GM19240 (cell line): Measurements from ENCODE around the gene PIN1.
"Not testable (repeated sequence)": the region's sequence is repeated elsewhere in the genome, so short reads cannot be mapped to it uniquely, and the experiment has no call there.

Source experiments
- DNase-seq: peaks from one replicate; pipeline ENCODE4 v3.0.0; 2011; ENCODE audit warnings: low spot score; ENCODE audit not compliant: insufficient read length

PIN1 gene

DNA sequence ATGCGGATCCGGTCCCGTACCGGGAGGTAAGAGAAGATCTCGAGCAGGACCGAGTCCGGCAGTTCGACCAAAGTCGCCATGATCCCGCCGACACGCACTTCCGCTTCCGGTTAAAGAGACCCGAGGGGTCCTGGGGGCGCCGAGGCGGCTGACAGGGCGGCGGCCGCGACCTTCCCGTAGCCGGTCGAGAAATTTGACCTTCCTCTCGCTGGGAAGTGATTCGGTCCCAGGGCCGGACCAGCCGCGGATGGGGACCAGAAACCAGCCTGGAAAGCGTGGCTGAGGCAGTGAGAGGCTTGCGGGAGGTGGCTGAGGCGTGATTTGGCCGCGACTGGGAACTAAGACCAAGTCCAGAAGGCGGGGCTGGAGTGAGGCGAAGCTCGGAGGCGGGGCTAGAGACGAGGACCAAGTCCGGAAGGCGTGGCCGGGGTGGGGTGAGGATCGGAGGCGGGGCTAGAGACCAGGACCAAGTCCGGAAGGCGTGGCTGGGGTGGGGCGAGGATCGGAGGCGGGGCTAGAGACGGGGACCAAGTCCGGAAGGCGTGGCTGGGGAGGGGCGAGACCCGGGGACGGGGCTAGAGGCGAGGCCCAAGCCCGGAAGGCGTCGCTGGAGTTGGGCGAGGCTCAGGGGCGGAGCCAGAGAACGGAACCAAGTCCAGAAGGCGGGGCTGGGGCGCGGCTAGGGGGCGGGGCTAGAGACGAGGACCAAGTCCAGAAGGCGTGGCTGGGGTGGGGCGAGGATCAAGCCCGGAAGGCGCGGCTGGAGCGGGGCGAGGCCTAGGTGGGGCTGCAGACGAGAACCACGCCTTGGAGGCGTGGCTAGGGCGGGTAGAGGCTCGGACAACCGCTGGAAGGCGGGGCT lies 16.2 kb upstream of the PIN1 start, which contains the start of gene FBXL12:
TSS of gene FBXL12 (minus strand) at position 346 of the 862 bp plus-strand sequence. CDS start at position 80, 266 bp downstream.
- peak; percentile 64 for DNase-seq

DNA sequence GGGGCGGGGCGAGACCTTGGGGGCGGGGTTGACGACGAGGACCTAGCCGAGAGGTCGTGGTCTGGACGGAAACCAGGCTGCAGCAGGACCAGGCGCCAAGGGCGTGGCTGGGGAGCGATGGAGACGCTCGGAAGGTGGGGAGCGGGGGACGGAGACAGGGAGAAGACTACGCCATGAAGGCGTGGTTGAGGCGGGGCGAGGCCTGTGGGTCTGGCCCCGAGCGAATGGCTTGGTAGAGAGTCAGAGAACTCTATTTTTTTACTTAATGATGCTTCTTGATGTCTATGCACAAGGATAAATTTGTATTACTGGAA lies 15.6 kb upstream of the PIN1 start:
- peak; percentile 80 for DNase-seq

DNA sequence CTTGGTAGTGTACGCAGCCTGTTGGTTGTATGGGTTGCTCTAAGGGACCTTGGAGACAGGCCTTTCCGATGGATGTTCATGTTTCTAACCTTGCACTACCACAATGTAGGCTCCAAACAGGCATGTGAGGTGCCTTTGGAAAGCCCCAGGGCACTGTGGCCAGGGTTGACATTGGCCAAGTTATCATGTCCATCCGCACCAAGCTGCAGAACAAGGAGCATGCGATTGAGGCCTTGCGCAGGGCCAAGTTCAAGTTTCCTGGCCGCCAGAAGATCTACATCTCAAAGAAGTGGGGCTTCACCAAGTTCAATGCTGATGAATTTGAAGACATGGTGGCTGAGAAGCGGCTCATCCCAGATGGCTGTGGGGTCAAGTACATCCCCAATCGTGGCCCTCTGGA lies 15.1 kb upstream of the PIN1 start:
- not testable (repeated sequence) for DNase-seq

DNA sequence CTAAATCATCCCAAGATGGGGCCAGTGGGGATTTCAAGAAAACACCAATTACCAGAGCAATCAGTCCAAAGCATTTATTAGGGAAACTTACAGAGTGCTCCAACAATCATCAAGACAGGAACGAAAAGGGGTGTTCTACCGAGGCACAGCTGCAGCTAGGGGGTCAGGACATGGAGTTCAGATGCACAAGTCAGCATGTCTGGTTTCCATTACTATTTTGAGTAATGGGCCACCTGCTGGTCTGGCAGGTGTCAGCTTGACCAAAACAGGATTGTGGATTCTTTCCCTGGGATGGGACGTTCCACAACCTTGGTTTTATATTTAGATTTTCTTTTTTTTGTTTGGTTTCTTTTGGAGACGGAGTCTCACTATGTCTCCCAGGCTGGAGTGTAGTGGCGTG lies 11.3 kb upstream of the PIN1 start:
- DNase-seq: no peak

DNA sequence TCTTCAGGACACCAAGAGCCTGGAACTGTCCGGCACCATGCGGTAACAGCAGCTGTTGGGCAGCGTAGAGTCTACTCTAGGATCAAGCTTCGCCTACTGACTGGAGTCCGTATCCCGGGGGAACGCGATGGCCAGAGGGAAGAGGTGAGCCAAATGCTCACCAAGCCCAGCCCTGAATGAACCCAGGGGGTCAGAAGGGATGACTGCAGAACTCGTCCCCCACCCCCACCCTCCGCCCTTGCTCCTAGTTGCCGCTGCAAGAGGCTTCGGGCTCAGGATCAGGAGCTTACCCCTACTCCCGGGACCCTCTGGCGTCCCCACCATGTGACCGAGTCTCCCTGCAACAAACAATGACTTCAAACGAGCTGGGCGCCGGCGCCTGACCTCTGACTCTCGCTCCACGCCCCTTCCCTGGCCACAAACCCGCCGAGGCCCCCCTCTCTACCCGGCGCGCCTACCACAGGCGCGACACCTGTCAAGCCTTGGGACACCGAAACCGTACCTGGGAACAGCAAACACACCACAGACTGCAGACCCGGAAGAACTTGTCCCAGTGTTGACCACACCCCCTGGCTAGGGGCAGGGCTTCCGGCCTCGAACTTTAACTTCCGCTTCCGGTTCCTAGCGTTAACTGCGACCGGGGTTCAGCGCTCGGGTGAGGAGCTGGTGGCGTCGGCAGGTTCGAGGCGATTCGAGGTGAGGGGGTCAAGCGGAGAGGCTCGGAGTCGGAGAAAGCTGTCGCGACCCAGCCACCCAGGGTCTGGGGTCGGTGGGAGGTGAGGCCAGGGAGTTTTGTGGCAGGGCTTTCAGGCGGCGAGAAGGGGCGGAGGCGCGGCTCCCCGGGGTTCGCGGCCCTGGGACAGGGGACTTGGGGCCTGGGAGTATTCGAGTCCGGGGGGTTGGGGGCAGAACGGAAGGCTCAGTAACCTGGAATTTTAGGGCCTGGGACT lies 7.6 kb upstream of the PIN1 start, which contains the start of gene UBL5:
TSS of gene UBL5 (plus strand) at position 630 of the 950 bp plus-strand sequence. CDS start 420 bp downstream, outside the sequence.
- peak; percentile 69 for DNase-seq

DNA sequence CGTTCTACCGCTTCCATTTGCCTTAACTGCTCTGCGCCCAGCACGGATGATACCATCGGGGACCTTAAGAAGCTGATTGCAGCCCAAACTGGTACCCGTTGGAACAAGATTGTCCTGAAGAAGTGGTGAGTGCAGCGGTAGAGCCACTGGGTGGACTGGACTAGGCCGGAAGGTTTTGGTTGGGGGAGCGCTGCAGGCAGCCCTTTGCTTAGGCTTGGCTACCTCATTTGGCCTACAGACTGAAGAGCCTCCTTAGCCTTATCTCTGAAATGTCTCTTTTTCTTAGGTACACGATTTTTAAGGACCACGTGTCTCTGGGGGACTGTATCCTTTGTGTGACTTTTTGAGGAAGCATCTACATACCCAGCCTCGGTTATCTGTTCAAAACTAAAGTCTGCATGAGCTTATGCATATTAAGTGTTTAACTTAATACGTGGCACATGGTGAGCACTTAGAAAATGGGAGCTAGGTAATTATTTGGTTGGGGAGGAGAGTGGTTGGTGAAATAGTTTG lies 6.5 kb upstream of the PIN1 start:
- no peak for DNase-seq

DNA sequence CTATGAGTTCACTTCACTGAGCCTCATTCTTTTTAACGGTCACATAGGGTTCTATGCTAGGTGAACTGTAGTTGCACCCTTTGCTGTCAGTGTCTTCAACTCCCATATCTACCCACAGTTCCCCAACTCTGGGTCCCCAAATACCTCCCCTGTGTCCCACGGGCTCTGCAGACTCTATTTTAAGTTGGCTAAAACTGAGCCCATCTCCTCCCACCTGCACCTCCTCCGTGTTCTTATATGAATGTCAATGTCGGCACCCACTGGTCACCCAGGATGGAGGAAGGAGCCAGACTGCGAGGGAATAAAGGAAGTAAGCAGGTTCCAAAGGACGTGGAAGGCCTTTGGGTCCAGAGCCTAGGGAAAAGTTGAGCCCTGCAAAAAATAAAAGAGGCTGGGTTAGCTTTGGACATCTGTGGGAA lies 802 bp upstream of the PIN1 start:
- no peak for DNase-seq

DNA sequence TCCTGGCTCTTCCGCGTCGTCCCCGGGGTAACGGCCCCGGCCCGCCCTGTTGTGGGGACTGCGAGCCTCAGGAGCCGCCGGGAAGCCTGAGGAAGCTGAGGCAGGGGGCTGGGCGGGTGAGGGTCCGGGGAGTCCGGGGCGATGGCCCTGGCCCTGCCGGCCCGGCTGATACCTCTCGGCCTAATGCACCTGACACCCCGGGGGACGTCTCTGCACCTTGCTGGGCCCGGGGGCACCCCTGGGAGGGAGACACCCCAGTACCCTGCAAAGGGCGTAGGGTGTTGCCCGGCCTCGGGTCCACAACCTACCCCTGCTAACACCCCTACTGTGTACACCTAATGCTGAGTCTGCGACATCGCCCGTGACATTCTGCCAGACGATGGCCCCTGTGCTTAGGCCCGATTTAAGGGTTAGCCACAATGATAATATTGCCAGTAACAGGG lies 410 bp downstream of the PIN1 start:
- no peak for DNase-seq

DNA sequence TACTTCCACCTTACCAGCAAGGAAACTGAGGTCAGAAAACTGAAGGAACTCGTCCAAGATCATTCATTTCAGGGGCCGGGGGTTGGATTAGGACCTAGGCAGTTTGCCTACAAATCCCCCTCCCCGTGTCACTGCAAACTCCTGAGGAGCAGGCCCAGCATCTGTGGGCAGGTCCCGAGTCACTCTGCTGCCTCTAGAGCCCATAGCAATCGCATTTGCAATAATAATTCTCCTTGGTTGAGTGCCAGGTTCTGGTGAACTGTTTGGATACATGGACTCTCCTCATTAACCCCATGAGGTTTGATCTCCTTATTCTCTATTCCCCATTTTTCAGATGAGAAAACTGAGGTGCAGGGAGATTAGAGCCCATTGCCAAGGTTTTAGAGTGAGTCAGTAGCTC lies 903 bp downstream of the PIN1 start:
- no peak for DNase-seq

DNA sequence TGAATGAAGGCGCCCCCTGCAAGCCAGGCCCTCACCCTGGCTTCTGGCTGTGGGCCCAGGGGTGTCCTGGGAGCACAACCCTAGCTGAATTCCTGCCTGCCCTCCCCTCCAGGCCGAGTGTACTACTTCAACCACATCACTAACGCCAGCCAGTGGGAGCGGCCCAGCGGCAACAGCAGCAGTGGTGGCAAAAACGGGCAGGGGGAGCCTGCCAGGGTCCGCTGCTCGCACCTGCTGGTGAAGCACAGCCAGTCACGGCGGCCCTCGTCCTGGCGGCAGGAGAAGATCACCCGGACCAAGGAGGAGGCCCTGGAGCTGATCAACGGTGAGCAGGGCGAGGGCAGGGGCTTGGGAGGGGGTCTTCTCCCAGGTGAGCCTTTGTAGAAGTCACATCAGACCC lies 3.2 kb downstream of the PIN1 start:
- no peak for DNase-seq

DNA sequence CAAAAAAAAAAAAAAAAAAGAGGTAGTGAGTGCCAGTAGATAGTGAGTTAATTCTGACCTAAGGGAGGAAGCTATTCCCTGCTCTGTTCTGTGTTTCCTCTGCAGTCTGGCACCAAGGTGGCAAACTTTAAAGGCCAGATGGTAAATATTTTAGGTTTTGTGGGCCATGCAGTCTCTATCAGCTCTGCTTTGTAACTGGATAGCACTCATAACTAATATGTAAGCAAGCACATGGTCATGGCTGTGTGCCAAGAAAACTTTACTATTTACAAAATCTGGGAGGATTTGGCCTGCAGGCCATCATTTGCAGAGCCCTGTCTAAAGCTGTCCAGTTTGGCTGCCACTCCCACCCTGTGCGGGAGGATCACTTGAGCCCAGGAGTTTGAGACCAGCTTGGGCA lies 4.3 kb downstream of the PIN1 start:
- no peak for DNase-seq

DNA sequence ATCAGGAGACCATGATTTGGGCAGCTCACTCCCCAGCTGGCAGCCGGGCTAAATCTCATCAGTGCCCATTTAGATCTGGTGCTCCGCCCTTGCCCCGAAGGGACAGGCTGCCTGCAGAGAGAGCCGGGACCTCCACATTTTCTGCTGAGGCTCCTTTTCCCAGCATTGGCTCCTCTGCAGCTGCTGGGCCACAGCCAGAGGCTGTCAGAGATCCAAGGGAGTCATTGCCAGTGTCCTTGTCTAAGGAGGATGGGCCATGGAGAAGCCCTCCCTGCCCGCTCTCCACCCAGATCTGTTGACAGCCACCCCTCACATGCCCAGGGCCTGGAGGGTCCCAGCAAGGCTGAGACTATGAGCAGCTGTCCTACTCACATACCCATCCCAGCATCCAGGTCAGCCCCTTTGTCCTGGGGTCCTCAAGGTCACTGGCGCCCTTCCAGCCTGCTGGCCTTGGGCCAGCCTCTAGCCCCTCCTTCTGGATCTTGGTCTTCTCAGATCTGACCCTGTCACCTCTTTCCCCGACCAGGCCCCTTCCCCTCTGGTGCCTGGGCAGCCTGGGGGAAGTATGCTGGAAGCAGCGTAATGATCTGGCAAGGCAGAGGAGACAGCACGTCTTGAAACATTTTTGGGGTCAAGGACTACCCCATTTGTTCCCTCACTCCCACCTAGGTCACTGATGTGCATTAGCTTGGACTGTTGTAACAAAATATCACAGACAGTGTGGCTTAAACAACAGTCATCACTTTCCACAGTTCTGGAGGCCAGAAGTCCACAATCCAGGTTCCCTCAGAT lies 7.9 kb downstream of the PIN1 start:
- DNase-seq: no peak

DNA sequence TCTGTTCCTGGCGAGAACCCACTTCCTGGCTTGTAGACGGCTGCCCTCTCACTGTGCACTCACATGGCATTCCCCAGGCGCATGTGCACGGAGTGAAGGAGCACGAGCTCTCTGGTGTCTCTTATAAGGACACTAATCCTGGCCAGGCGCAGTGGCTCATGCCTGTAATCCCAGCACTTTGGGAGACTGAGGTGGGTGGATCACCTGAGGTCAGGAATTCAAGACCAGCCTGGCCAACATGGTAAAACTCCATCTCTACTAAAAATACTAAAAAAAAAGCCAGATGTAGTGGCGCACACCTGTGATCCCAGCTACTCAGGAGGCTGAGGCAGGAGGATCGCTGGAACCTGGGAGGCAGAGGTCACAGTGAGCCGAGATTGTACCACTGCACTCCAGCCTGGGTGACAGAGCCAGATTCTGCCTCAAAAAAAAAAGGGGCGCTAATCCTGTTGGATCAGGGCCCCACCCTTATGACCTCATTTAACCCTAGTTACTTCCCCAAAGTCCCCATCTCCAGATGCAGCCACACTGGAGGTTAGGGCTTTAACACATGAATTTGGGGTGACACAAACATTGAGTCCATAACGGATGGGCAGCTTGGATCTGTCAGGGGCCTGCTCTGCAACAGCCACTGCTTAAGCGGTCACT lies 8.6 kb downstream of the PIN1 start:
- DNase-seq: not testable (repeated sequence)

DNA sequence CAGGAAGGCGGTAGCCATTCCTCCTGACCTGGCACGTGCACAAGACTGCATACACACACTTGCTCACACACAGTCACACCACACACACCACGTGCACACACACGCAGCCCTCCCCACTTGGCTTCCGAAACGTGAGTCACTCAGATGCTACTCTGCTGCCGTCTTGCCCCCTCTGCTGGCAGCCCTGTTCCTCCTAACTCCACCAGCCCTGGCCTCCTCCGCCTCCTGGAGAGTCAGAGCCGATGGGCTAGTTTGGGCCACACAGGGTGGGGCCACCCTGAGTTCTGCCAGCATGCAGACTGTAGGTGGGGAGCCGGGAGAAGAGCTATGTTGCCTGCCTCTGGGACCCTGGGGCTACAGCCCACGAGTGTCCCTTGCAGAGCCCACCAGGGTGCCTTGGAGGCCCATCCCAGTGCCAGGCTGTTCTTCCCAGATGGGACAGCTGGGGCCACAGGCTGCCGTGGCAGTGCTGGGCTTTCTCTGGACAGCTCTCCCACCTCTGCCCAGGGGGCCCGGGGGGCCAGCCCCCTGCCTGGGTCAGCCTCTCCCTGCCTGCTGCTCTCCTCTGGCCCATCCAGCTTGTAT lies 12.1 kb downstream of the PIN1 start:
- no peak for DNase-seq

DNA sequence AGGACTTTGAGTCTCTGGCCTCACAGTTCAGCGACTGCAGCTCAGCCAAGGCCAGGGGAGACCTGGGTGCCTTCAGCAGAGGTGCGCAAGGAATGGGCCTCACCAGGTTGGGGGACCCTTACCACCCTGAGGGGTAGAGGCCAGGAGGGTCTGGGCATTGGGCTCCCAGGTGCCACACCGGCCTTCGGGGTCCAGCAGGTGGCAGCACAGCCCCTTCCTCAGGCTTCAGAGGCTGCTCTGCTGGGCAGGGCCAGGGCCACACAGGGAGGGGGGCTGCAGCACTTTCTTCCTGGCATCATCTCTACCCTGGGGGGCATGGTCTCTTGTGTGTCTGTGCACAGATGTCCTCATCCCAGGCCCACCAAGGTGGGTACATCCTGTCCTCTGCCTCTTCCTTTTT lies 12.9 kb downstream of the PIN1 start:
- no peak for DNase-seq

DNA sequence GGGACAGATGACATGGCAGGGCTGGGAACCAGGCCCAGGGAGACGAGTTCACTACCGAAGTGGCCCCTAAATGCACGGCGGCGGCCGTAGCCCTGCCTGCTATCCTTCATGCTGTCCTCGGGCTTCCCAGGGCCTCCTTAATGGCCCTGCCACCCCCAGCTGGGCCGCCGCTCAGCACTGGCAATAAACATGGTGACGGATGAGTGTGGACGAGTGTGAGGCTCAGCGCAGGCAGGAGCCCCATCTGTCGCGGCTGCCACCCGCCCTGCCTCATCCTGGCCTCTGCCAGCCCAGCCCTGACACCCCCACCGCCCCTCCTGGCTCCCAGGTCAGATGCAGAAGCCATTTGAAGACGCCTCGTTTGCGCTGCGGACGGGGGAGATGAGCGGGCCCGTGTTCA lies 13.6 kb downstream of the PIN1 start:
- no peak for DNase-seq

DNA sequence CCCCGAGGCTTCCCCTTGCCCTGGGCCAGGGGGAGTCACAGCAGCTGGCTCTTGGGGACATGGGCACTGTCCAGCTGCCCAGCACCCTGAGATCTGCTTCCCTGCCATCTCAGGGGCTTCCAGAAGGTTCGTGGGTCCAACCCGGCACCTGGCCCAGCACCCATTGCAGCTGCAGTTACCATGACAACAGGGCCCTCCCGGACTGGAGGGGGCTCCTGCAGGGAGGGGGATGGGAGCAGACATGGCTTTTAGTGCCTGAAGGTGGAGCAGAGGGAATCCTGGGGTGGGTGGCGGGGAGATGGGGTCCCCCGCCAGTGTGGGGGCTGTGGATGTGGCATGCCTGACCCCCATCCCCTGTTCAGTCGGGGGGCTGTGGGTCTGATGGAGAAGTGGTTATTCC lies 14.7 kb downstream of the PIN1 start:
- no peak for DNase-seq

DNA sequence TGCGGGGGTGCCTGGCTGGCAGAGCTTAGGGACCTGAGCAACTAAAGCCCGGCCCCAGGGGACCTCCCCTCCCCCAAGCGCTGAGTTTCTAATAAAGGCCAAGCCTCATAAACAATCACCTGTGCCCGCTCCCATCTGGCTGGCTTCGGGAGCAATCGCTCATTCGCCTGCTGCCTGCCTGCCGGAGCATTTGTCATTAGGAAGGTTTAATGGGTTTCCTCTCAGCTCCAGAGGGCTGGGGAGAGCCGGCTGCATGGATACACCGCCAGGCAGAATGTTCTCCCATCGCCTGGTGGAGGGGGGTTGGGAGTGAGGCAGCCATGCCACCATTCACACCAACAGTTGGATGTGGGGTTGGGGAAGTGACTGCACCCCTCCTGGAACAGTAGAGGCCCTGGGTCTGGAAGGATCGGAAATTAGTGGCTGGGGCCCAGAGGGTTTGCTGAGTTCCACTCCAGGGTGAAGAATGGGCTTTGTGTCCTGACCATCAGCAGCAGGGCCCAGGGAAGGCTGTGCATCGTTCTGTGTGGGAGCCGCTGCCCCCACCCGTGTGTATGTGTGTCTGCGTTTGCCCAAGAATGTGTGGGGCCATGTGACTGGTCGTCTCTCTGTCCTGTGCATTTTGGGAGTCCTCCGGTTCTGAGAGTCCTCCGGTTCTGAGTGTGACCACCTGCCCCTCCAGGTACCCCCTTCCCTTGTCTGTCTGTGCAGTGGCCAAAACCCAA lies 15.3 kb downstream of the PIN1 start:
- DNase-seq: no peak

DNA sequence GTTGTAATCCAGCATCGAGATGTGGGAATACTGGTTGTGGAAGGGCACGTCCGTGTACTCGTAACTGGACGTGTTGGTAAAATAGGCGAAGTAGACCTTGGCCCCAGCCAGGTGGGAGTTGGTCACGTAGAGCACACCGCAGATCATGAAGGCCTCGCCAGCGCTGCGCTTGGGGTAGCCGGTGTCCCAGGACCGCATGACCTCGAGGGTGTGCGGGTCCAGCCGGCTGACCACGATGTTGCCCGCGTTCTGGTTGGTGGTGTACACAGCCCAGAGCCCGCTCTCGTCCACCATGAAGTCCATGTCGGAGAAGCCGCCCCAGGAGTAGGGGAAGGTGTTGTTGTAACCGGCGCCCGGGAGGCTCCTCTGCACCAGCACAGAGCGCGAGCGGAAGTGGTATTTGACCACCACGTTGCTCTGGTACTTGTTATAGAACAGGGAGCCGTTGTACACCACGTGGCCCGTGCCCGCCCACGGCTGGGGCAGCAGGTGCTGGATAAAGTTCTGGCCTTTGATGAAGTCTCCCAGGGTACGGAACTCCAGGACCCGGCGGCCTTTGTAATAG lies 19.2 kb downstream of the PIN1 start:
- DNase-seq: no peak
